HG03280 (cell line): ENCODE measurements around the gene LRRC45.

Experiments
- ATAC-seq: cut with Tn5 transposase; IDR thresholded peaks from one replicate; pipeline ENCODE4 v1.9.1; 2021; ENCODE audit warnings: mild to moderate bottlenecking, moderate library complexity; ENCODE audit not compliant: unreplicated experiment

Gene LRRC45

GRCh38 chr17:82080048-82080788, 57.1 kb downstream of the LRRC45 start:
- no peak for ATAC-seq
